ENCODE data around the gene MYL7. TPM values are rescaled to one million over a fixed set of nuclear protein-coding genes. Genes with fewer than 3 reads are reported as not detected.

MYL7 gene
- total and polyA plus RNA-seq, 2 experiments from 2014 or later, result 4.8 TPM; not detected in 1

DNA sequence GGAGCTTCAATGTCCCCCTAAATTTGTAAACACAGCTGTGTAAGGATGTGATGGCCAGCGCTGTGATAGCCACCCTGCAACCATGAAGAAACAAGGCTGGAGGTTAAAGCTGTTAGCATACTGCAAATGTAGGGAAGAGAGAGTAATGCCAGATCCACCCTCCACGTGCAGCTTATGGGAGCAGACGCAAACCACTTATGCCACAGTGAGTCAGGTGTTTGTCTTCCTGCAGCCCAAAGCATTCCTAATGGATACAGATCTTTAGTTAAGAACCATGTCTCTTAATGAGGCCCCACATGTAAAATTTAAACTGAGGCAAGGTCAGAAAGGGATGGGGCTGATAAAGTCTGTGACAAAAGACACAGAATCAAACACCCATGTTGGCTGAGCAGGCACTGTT lies 13.6 kb upstream of the MYL7 start (continued):
- TF ChIP-seq, protein P1, sequence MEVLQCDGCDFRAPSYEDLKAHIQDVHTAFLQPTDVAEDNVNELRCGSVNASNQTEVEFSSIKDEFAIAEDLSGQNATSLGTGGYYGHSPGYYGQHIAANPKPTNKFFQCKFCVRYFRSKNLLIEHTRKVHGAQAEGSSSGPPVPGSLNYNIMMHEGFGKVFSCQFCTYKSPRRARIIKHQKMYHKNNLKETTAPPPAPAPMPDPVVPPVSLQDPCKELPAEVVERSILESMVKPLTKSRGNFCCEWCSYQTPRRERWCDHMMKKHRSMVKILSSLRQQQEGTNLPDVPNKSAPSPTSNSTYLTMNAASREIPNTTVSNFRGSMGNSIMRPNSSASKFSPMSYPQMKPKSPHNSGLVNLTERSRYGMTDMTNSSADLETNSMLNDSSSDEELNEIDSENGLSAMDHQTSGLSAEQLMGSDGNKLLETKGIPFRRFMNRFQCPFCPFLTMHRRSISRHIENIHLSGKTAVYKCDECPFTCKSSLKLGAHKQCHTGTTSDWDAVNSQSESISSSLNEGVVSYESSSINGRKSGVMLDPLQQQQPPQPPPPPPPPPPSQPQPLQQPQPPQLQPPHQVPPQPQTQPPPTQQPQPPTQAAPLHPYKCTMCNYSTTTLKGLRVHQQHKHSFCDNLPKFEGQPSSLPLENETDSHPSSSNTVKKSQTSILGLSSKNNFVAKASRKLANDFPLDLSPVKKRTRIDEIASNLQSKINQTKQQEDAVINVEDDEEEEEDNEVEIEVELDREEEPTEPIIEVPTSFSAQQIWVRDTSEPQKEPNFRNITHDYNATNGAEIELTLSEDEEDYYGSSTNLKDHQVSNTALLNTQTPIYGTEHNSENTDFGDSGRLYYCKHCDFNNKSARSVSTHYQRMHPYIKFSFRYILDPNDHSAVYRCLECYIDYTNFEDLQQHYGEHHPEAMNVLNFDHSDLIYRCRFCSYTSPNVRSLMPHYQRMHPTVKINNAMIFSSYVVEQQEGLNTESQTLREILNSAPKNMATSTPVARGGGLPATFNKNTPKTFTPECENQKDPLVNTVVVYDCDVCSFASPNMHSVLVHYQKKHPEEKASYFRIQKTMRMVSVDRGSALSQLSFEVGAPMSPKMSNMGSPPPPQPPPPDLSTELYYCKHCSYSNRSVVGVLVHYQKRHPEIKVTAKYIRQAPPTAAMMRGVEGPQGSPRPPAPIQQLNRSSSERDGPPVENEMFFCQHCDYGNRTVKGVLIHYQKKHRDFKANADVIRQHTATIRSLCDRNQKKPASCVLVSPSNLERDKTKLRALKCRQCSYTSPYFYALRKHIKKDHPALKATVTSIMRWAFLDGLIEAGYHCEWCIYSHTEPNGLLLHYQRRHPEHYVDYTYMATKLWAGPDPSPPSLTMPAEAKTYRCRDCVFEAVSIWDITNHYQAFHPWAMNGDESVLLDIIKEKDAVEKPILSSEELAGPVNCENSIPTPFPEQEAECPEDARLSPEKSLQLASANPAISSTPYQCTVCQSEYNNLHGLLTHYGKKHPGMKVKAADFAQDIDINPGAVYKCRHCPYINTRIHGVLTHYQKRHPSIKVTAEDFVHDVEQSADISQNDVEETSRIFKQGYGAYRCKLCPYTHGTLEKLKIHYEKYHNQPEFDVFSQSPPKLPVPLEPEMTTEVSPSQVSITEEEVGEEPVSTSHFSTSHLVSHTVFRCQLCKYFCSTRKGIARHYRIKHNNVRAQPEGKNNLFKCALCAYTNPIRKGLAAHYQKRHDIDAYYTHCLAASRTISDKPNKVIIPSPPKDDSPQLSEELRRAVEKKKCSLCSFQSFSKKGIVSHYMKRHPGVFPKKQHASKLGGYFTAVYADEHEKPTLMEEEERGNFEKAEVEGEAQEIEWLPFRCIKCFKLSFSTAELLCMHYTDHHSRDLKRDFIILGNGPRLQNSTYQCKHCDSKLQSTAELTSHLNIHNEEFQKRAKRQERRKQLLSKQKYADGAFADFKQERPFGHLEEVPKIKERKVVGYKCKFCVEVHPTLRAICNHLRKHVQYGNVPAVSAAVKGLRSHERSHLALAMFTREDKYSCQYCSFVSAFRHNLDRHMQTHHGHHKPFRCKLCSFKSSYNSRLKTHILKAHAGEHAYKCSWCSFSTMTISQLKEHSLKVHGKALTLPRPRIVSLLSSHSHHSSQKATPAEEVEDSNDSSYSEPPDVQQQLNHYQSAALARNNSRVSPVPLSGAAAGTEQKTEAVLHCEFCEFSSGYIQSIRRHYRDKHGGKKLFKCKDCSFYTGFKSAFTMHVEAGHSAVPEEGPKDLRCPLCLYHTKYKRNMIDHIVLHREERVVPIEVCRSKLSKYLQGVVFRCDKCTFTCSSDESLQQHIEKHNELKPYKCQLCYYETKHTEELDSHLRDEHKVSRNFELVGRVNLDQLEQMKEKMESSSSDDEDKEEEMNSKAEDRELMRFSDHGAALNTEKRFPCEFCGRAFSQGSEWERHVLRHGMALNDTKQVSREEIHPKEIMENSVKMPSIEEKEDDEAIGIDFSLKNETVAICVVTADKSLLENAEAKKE (CRISPR knock-in tag; IDR thresholded peaks at IDR 0.05), result no peak
- no peak for TF ChIP-seq ZNF114 (CRISPR knock-in tag; IDR thresholded peaks at IDR 0.05)
- TF ChIP-seq JUNB (IDR thresholded peaks at IDR 0.05; ENCODE audit: unreplicated experiment), result no peak
- TF ChIP-seq STAT1 (IDR thresholded peaks at IDR 0.05; ENCODE audit: unreplicated experiment), result no peak

DNA sequence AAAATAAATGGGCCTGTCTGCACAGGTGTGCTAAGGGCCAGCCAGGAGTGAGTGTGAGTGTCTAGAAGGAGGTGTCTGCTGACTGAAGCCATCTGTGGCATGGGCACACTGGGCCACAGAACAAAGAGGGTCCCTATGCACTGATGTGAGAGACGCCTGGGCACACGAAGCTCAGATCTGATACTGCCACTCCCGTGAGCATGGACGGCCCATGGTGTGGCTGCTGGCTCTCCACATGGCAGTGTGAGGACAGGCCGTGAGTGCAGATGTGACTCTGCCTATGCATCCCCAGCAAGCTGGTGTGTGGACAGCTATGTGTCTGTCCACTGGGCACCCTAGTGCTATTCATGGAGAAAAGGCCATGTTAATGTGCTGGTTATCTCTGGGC lies 12.8 kb upstream of the MYL7 start:
- Histone ChIP-seq H3K4me1 (ENCODE audit: insufficient read depth) (no peaks in the 10 kb centered on the region), H3K36me3 (ENCODE audit: insufficient read depth) (no peaks in the 10 kb centered on the region), H2AFZ (no peak overlapping the region), H3K9me2 (ENCODE audit: insufficient read depth) (no peaks in the 10 kb centered on the region), H3K4me3 (no peak overlapping the region), H3K4me2 (no peak overlapping the region), H3F3A (replicated peaks; ENCODE audit: low read depth) (no peaks in the 10 kb centered on the region), H3K27ac (ENCODE audit: low read depth) (no peak overlapping the region), H4K20me1 (replicated peaks; ENCODE audit: insufficient read depth) (no peaks in the 10 kb centered on the region), H3K27me3 (ENCODE audit: insufficient read depth) (no peaks in the 10 kb centered on the region), H3K79me2 (replicated peaks; ENCODE audit: insufficient read depth) (no peaks in the 10 kb centered on the region)
- Mint-ChIP-seq H3K9me3 (no peaks in the 10 kb centered on the region), H3K27me3 (ENCODE audit: insufficient read depth, low read depth, poor library complexity) (peaks cover 6% of the 10 kb centered on the region), H3K36me3 (ENCODE audit: low read depth) (no peaks in the 10 kb centered on the region), H3K4me3 (no peak overlapping the region), H3K4me1 (peaks cover 3% of the 10 kb centered on the region; the same call in 2 of the 3 replicates), H3K27ac (no peak overlapping the region)
- DNase-seq (ENCODE audit: low spot score) (no peak), ATAC-seq (no peak)
- TF ChIP-seq CREB1 (CRISPR knock-in tag; IDR thresholded peaks at IDR 0.05; ENCODE audit: low read depth), result no peak
- TF ChIP-seq, protein P2, sequence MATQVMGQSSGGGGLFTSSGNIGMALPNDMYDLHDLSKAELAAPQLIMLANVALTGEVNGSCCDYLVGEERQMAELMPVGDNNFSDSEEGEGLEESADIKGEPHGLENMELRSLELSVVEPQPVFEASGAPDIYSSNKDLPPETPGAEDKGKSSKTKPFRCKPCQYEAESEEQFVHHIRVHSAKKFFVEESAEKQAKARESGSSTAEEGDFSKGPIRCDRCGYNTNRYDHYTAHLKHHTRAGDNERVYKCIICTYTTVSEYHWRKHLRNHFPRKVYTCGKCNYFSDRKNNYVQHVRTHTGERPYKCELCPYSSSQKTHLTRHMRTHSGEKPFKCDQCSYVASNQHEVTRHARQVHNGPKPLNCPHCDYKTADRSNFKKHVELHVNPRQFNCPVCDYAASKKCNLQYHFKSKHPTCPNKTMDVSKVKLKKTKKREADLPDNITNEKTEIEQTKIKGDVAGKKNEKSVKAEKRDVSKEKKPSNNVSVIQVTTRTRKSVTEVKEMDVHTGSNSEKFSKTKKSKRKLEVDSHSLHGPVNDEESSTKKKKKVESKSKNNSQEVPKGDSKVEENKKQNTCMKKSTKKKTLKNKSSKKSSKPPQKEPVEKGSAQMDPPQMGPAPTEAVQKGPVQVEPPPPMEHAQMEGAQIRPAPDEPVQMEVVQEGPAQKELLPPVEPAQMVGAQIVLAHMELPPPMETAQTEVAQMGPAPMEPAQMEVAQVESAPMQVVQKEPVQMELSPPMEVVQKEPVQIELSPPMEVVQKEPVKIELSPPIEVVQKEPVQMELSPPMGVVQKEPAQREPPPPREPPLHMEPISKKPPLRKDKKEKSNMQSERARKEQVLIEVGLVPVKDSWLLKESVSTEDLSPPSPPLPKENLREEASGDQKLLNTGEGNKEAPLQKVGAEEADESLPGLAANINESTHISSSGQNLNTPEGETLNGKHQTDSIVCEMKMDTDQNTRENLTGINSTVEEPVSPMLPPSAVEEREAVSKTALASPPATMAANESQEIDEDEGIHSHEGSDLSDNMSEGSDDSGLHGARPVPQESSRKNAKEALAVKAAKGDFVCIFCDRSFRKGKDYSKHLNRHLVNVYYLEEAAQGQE (IDR thresholded peaks at IDR 0.05; ENCODE audit: unreplicated experiment), result no peak
- TF ChIP-seq, protein P3, sequence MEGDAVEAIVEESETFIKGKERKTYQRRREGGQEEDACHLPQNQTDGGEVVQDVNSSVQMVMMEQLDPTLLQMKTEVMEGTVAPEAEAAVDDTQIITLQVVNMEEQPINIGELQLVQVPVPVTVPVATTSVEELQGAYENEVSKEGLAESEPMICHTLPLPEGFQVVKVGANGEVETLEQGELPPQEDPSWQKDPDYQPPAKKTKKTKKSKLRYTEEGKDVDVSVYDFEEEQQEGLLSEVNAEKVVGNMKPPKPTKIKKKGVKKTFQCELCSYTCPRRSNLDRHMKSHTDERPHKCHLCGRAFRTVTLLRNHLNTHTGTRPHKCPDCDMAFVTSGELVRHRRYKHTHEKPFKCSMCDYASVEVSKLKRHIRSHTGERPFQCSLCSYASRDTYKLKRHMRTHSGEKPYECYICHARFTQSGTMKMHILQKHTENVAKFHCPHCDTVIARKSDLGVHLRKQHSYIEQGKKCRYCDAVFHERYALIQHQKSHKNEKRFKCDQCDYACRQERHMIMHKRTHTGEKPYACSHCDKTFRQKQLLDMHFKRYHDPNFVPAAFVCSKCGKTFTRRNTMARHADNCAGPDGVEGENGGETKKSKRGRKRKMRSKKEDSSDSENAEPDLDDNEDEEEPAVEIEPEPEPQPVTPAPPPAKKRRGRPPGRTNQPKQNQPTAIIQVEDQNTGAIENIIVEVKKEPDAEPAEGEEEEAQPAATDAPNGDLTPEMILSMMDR (conservative IDR thresholded peaks at IDR 0.05; ENCODE audit: low read depth in 2 of 2), result no peak
